ENCODE measurements around the gene OSBPL3. TPM values are rescaled to one million over a fixed set of nuclear protein-coding genes. Genes with fewer than 3 reads are reported as not detected.

OSBPL3 gene, protein sequence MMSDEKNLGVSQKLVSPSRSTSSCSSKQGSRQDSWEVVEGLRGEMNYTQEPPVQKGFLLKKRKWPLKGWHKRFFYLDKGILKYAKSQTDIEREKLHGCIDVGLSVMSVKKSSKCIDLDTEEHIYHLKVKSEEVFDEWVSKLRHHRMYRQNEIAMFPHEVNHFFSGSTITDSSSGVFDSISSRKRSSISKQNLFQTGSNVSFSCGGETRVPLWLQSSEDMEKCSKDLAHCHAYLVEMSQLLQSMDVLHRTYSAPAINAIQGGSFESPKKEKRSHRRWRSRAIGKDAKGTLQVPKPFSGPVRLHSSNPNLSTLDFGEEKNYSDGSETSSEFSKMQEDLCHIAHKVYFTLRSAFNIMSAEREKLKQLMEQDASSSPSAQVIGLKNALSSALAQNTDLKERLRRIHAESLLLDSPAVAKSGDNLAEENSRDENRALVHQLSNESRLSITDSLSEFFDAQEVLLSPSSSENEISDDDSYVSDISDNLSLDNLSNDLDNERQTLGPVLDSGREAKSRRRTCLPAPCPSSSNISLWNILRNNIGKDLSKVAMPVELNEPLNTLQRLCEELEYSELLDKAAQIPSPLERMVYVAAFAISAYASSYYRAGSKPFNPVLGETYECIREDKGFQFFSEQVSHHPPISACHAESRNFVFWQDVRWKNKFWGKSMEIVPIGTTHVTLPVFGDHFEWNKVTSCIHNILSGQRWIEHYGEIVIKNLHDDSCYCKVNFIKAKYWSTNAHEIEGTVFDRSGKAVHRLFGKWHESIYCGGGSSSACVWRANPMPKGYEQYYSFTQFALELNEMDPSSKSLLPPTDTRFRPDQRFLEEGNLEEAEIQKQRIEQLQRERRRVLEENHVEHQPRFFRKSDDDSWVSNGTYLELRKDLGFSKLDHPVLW
- total RNA-seq (1 to 10 TPM; 1.8 to 2.2 (median 1.9) TPM), polyA plus RNA-seq (1 to 10 TPM in 2 of 3 donors, under 1 TPM in 1; 0.60 to 6.3 (median 1.6) TPM)

DNA sequence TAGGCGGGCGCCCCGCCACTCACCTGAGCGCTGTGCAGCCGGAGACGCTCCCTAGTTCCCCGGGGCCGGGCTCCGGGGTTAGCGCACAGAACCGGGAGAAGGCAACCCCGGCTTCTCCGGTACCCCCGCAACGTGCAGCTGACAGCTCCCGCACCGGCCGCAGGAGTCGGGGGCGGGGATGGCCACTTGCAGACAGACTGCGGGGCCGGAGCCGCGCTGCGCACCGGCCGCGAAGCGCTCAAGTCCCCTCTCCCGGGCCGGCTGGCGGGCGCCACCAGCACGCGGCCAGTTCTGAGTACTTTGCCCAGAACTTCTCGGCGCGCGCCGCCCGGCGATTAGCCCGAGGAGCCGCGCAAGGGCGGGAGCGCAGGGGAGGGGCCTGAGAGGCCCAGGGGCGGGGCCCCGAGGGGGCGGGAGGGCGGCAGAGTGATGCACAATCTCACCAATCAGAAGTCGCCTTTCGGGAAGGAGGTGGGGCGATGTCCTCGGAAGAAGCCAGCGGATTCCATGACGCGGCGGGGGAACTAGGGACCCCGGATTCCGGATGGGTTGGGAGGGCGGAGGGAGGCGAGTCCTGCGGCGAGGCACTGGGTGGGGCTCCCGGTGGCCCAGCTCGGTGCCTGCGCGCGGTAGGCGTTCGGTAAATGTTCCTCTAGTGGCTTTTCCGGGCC is at the start of gene OSBPL3:
Gene OSBPL3, minus strand, starts transcription at position 316 of the 671 bp plus-strand sequence. CDS start 87,706 bp downstream, outside the sequence.
- Histone ChIP-seq H3K9me3 (no peaks in the 10 kb centered on the region), H3K27me3 (peaks cover 0 to 8% (median 0%) of the 10 kb centered on the region in 3 donors), H3K36me3 (no peaks in the 10 kb centered on the region), H3K27ac (peak within 1 kb of the TSS; percentile 78 to 87 (median 80)), H3K4me1 (peaks cover 0 to 29% (median 21%) of the 10 kb centered on the region in 4 donors), H3K4me3 (peak within 1 kb of the TSS; percentile 49 to 76 (median 66))
- DNase-seq: peak; percentile 97
- intact Hi-C loops (cut with DNase I): loop anchor here (1.0 to 5.0 kb wide), 3 partner anchors 89 to 158 kb away; partner anchors contain the start of gene CYCS
- TF ChIP-seq EP300 (IDR thresholded peaks at IDR 0.05) (no peak), POLR2A (IDR thresholded peaks at IDR 0.05) (no peak), POLR2AphosphoS5 (IDR thresholded peaks at IDR 0.05) (peak; percentile 57 to 87 (median 66))
- TF ChIP-seq, protein P1, sequence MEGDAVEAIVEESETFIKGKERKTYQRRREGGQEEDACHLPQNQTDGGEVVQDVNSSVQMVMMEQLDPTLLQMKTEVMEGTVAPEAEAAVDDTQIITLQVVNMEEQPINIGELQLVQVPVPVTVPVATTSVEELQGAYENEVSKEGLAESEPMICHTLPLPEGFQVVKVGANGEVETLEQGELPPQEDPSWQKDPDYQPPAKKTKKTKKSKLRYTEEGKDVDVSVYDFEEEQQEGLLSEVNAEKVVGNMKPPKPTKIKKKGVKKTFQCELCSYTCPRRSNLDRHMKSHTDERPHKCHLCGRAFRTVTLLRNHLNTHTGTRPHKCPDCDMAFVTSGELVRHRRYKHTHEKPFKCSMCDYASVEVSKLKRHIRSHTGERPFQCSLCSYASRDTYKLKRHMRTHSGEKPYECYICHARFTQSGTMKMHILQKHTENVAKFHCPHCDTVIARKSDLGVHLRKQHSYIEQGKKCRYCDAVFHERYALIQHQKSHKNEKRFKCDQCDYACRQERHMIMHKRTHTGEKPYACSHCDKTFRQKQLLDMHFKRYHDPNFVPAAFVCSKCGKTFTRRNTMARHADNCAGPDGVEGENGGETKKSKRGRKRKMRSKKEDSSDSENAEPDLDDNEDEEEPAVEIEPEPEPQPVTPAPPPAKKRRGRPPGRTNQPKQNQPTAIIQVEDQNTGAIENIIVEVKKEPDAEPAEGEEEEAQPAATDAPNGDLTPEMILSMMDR (IDR thresholded peaks at IDR 0.05): no peak
- 0 to 1% methylated on average over 73 of the region's 73 CpGs for WGBS, 2 donors

DNA sequence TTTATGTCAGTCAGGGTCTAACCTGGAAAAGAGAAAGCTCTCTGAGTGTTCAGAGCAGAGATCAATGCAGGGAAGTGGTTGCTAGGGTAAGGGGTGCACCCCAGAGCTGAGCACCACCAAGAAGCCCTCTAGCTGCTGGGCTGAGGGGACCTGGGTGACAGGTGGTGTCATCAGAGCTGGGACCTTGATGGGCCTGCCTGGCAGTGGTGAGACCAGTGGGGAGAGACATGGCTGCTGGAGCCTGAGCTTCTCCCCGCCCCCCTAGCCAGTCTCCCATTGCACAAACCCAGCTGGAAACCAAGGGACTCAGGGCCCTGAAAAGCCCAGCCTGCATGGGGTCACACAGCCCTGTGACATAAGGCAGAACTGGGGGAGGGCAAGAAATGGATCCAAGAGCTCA is 49.1 kb upstream of the OSBPL3 start:
- no peak for TF ChIP-seq POLR2A (IDR thresholded peaks at IDR 0.05)
- no peak for TF ChIP-seq POLR2AphosphoS5 (IDR thresholded peaks at IDR 0.05)
- TF ChIP-seq, protein P1 (IDR thresholded peaks at IDR 0.05): no peak
- TF ChIP-seq EP300 (IDR thresholded peaks at IDR 0.05): no peak
- Histone ChIP-seq H3K27me3 (no peaks in the 10 kb centered on the region), H3K36me3 (no peaks in the 10 kb centered on the region), H3K27ac (no peak overlapping the region), H3K9me3 (no peaks in the 10 kb centered on the region), H3K4me1 (no peaks in the 10 kb centered on the region), H3K4me3 (no peak overlapping the region)
- 87 to 91% methylated on average over 1 of the region's 1 CpG for WGBS, 2 donors
- intact Hi-C loops (cut with DNase I): no loop called here
- no peak for DNase-seq

DNA sequence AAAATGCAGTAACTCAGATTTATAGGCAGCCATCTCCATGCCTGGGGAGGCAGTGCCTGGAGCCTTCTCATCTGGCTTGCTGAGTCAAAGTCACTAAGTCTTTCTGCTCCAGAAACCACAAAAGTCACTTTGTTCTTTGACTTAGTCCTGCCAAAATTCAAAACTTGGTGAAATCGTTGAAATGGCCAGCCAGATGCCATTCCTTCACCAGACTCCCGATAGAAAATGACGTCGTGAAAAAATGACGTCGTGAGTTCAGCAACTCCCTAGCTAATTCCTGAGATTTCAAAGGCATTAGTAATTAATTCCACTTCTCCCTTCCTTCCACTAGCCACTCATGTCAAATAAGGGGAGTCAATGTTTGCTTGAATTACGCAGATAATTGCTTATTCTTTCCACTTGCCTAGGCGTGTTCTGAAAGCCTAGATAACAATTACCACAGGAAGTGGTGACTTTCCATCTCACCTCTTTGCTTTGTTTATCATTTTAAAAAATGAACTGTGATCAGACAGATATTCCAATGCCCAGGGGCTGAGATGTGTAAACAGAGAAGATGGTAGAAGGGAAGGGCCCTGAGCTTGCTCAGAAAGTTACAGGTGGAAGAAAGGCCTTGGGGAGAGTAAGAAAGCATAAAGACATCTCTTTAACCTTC is 48.5 kb upstream of the OSBPL3 start:
- Histone ChIP-seq H3K4me3 (no peak overlapping the region), H3K4me1 (no peaks in the 10 kb centered on the region), H3K27me3 (no peaks in the 10 kb centered on the region), H3K27ac (no peak overlapping the region), H3K36me3 (no peaks in the 10 kb centered on the region), H3K9me3 (no peaks in the 10 kb centered on the region)
- intact Hi-C loops (cut with DNase I): no loop called here
- no peak for DNase-seq
- TF ChIP-seq POLR2AphosphoS5 (IDR thresholded peaks at IDR 0.05): no peak
- TF ChIP-seq, protein P1 (IDR thresholded peaks at IDR 0.05): no peak
- TF ChIP-seq POLR2A (IDR thresholded peaks at IDR 0.05): no peak
- 69 to 77% methylated on average over 8 of the region's 8 CpGs for WGBS, 2 donors

DNA sequence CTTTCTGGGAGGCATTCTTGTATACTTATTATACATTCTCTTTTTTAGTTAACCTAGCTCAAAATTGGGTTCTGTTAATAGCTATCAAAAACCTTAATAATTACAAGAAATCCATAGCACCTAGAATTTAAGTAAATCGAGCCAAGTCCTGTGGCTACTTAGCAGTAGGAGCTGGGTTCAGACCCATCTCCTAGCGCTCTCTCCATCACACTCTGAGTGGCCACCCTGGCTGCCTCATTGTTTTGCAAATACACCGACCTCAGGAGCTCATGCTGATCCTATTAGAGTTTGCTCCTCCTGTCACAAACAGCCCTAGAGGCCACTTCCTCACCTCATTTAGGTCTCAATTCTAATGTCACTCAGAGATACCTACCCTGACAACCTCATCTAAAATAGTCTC is 46.2 kb upstream of the OSBPL3 start:
- TF ChIP-seq POLR2A (IDR thresholded peaks at IDR 0.05) (no peak), EP300 (IDR thresholded peaks at IDR 0.05) (no peak), POLR2AphosphoS5 (IDR thresholded peaks at IDR 0.05) (no peak)
- TF ChIP-seq, protein P1 (IDR thresholded peaks at IDR 0.05): no peak
- Histone ChIP-seq H3K9me3 (no peaks in the 10 kb centered on the region), H3K36me3 (no peaks in the 10 kb centered on the region), H3K27me3 (no peaks in the 10 kb centered on the region), H3K4me1 (no peaks in the 10 kb centered on the region), H3K4me3 (no peak overlapping the region), H3K27ac (no peak overlapping the region)
- DNase-seq: no peak
- 70 to 72% methylated on average over 3 of the region's 3 CpGs for WGBS, 2 donors
- intact Hi-C loops (cut with DNase I): no loop called here

Measured in sigmoid colon (tissue), 7 donors.